Activated CD8-positive, alpha-beta memory T cell treated with anti-CD3 and anti-CD28 coated beads, Interleukin-2, amount 10 ng/mL, durations not matched to agents 7 days and 5 days (primary cell): ENCODE results near the gene CPT1A. TPM values are rescaled to one million over a fixed set of nuclear protein-coding genes. Genes with fewer than 3 reads are reported as not detected.
"Not testable (repeated sequence)": the region's sequence is repeated elsewhere in the genome, so short reads cannot be mapped to it uniquely, and the experiment has no call there.

Source experiments
- ATAC-seq: fragments of 150-1000 bp; cut with Tn5 transposase; one replicate; pipeline ENCODE4 v1.10.0; 2021; ENCODE audit warnings: moderate library complexity
- CTCF ChIA-PET: fragments of 350-600 bp; sonication (Branson Sonifier 250); formaldehyde crosslinking; loops from one replicate; lab custom pipeline; 2021; ENCODE audit warnings: antibody characterized with exemption; lab: Charles Lee
- DNase-seq: peaks from one replicate; pipeline ENCODE4 v3.0.0-alpha.2; 2020
- H3K27ac Mint-ChIP-seq: one replicate; pipeline ENCODE4 v1.8.0; 2021; ENCODE audit warnings: mild to moderate bottlenecking, mixed read lengths
- H3K27me3 Mint-ChIP-seq: one replicate; pipeline ENCODE4 v1.8.0; 2021; ENCODE audit warnings: mixed read lengths
- H3K36me3 Mint-ChIP-seq: one replicate; pipeline ENCODE4 v1.8.0; 2021; ENCODE audit warnings: mild to moderate bottlenecking, mixed read lengths
- H3K4me1 Mint-ChIP-seq: one replicate; pipeline ENCODE4 v1.8.0; 2021; ENCODE audit warnings: mixed read lengths
- H3K4me3 Mint-ChIP-seq: one replicate; pipeline ENCODE4 v1.8.0; 2021; ENCODE audit warnings: mild to moderate bottlenecking, moderate library complexity, mixed read lengths
- H3K9me3 Mint-ChIP-seq: one replicate; pipeline ENCODE4 v1.8.0; 2022; ENCODE audit warnings: low read depth, mixed read lengths
- total RNA-seq, 2 experiments: library from RNA; stranded (reverse); gene quantifications; one replicate each; pipeline ENCODE4 v1.2.3, GENCODE V29; 2021

The CPT1A gene
- 10 to 100 TPM; 36.4 to 46.1 TPM for total RNA-seq

DNA sequence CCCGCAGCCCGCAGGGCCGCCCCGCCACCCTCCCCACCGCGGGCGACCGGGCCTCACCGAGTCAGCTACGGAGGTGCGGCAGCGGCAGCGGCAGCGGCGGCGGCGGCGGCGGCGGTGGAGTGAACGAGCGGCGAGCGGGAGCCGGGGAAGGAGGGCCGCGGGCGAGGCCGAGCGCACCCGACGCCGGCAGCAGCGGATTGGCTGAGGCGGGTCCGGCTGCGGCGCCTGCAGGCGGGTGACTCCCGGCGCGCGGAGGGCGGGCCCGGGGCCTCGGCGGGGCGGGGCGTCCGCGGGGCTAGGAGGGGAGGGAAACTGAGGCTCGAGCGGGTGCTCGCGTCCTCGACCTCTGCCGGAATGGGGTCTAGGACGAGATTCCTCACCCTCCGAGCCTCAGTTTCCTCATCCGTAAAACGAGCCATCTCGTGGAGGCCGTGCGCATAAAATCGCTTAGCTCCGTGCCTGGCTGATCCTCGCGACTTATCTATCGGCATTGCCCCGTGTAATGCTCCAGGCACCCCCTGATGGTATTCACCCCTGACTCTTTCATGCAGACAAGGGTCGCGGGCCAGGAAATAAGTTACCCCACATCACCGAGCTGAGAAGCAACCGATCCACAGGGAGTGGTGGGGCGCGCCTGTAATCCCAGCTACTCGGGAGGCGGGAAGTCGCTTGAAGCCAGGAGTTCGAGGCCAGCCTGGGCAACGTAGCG lies at the start of gene CPT1A:
Gene CPT1A, minus strand, starts transcription at position 199 of the 709 bp plus-strand sequence. CDS start 26,442 bp downstream, outside the sequence.
- H3K27me3 Mint-ChIP-seq: peaks cover 6% of the 10 kb centered on the region
- peak within 1 kb of the TSS; percentile 88 for H3K4me3 Mint-ChIP-seq
- peak within 1 kb of the TSS; percentile 94 for H3K27ac Mint-ChIP-seq
- H3K9me3 Mint-ChIP-seq: no peaks in the 10 kb centered on the region
- DNase-seq (peak; percentile 82), ATAC-seq (peak; percentile 65)
- H3K4me1 Mint-ChIP-seq: peaks cover 43% of the 10 kb centered on the region
- CTCF ChIA-PET: interaction anchor here (0.6 to 3.1 kb wide), 3 partner anchors 9 to 43 kb away, joined by 3 to 13 read pairs (median 8); no protein-coding TSS in a partner anchor
- H3K36me3 Mint-ChIP-seq: peaks cover 2% of the 10 kb centered on the region

DNA sequence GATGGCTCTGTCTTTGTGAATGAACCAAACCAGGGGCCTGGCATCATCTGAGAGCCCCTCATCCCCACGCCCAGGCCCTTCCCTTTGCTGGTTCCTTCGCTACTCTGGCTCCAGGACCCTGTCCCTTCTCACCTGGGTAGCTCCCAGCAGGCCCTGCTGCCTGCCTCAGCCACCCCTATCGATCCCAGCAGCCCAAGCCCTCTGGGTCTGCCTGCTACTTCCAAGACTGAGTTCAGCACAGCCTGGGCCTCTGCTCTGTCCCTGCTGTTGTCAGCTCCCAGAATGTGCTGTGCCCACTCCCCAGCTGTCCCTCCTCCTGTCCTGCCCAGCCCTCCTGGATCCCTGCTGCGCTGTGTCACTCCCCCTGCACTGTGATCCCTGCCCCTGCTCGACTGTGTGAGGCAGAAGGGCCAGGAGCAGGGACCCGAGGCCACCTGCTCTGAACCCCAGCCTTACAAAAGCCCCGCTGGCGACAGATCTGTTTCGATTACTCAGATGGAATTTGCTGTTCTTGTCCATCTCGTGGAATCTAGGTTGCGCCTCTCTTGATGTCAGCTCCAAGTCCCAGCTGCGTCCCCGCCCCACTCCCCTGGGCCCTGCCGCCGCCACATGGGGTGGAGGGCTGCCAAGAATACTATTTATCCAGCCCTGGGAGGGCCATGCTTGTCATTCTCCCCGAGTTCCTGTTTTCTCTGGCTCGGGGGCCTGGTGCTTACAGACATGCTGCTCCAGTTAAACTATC lies 48.9 kb upstream of the CPT1A start:
- no peaks in the 10 kb centered on the region for H3K27me3 Mint-ChIP-seq
- H3K4me1 Mint-ChIP-seq: no peaks in the 10 kb centered on the region
- H3K36me3 Mint-ChIP-seq: peaks cover 15% of the 10 kb centered on the region
- H3K4me3 Mint-ChIP-seq: no peak overlapping the region
- H3K27ac Mint-ChIP-seq: no peak overlapping the region
- ATAC-seq (no peak), DNase-seq (no peak)
- CTCF ChIA-PET: no interaction called here
- H3K9me3 Mint-ChIP-seq: no peaks in the 10 kb centered on the region

DNA sequence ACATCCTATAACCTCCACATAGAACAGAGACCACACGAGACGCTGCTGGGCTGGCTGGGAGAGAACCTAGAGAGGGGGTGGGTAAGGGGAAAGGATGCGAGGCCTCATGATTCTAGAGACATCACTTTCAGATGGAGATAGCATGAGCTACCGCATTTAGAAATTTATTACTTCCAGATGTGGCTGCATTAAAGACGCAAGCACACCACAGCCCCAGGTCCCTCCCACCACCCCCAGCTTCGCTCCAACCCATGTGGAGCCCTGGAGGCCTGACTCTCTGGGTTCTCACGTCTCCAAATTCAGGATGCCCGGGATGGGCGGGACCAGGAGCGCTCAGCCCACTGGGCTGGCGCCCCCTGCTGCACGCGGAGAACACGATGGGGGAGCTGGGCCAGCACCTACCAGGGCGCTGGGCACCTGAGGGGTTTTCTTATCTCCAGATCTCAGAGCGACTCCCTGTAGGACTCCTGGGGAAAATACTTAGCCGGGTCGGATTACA lies 48.3 kb upstream of the CPT1A start:
- Mint-ChIP-seq H3K9me3 (no peaks in the 10 kb centered on the region), H3K36me3 (peaks cover 15% of the 10 kb centered on the region), H3K27me3 (no peaks in the 10 kb centered on the region), H3K4me3 (no peak overlapping the region), H3K27ac (no peak overlapping the region), H3K4me1 (no peaks in the 10 kb centered on the region)
- CTCF ChIA-PET: no interaction called here
- DNase-seq (no peak), ATAC-seq (no peak)

DNA sequence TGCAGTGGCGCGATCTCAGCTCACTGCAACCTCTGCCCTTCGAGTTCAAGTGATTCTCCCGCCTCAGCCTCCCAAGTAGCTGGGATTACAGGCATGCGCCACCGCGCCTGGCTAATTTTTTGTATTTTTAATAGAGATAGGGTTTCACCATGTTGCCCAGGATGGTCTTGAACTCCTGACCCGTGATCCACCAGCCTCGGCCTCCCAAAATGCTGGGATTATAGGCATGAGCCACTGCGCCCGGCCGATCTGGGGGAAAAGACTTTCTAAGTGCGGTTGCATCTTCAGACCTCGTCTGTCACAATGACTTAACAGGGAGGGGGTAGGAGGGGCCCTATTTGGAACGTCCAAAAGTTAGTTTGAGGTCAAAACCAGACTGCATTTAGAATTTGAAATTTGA lies 43.1 kb upstream of the CPT1A start:
- H3K4me3 Mint-ChIP-seq, H3K36me3 Mint-ChIP-seq, CTCF ChIA-PET, H3K4me1 Mint-ChIP-seq, H3K9me3 Mint-ChIP-seq, H3K27ac Mint-ChIP-seq, ATAC-seq, H3K27me3 Mint-ChIP-seq, DNase-seq: not testable (repeated sequence)

DNA sequence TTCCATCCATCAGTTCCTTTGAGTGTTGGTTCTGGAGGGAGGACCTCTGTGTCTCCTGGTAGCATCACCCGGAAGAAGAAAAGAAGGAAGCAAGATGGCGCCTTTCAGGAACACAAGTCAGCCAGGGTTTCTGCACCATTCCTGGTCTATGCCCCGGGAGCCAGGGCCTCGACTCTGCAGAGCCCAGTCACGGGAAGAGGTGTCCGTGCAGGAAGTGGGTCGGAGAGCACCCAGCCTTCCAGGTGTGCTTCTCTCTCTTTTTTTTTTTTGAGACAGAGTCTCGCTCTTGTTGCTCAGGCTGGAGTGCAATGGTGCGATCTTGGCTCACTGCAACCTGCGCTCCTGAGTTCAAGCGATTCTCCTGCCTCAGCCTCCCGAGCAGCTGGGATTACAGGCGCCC lies 40.7 kb upstream of the CPT1A start:
- Mint-ChIP-seq H3K4me1 (no peaks in the 10 kb centered on the region), H3K9me3 (no peaks in the 10 kb centered on the region), H3K27ac (no peak overlapping the region), H3K36me3 (no peaks in the 10 kb centered on the region), H3K27me3 (no peaks in the 10 kb centered on the region), H3K4me3 (no peak overlapping the region)
- ATAC-seq: no peak
- CTCF ChIA-PET: no interaction called here
- no peak for DNase-seq

DNA sequence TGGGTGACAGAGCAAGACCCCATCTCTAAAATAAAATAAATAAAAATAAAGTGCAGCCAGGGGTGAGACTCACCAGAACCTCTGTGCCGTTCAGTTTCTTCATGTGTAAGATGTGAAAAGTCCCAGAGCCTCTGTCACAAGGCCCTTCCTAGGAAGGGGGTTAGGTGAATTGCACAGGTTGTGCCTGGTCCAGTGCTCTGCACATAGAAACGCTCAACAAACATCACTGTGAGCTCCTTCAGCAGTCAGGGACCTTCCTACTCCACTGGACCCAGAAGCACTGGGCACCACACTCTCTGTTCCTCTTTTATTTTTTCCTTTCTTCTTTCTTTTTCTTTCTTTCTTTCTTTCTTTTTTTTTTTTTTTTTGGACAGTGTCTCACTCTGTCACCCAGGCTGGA lies 39.6 kb upstream of the CPT1A start:
- CTCF ChIA-PET: no interaction called here
- H3K4me1 Mint-ChIP-seq: no peaks in the 10 kb centered on the region

DNA sequence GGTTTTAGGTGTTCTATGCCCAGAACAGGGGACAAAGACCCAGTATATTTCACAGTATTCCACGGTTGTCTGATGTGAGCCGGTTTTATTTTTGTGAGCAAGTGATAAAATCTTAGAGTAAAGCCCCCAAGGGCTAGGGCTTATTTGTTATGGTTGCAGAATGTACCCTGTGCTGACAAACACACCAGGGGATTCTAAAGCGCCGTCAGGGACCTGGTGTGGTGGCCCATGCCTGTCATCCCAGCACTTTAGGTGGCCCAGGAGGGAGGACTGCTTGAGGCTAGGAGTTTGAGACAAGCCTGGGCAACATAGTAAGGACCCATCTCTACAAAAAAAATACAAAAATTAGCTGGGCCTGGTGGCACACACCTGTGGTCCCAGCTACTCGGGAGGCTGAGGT lies 39.1 kb upstream of the CPT1A start:
- CTCF ChIA-PET: no interaction called here
- Mint-ChIP-seq H3K27me3 (no peaks in the 10 kb centered on the region), H3K9me3 (no peaks in the 10 kb centered on the region), H3K4me1 (no peaks in the 10 kb centered on the region), H3K36me3 (no peaks in the 10 kb centered on the region), H3K27ac (no peak overlapping the region), H3K4me3 (no peak overlapping the region)
- ATAC-seq: no peak
- no peak for DNase-seq

More for the DNA sequence above, 39.6 kb upstream of the CPT1A start:
- no peak overlapping the region for H3K4me3 Mint-ChIP-seq
- no peaks in the 10 kb centered on the region for H3K9me3 Mint-ChIP-seq
- no peak for ATAC-seq
- H3K36me3 Mint-ChIP-seq: no peaks in the 10 kb centered on the region
- no peak for DNase-seq
- no peaks in the 10 kb centered on the region for H3K27me3 Mint-ChIP-seq
- H3K27ac Mint-ChIP-seq: no peak overlapping the region

DNA sequence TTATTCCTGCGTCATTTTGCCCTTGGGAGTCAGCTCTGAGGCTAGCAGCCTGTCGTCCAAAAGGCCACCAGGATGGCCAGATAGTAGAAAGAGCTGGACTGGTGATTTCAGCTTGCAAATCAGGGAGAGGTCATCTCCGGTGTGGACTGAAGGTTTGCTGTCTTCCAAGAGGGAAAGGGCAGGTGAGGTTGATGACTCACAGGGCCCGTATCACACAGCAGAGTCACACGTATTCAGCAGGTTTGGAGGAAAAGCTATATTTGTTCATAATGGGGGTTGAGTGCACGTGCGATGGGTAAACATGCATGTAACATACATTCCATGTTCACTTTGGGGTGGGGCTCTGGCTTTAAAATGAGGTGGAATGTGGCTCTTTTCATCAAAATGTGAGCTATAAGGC lies 36.3 kb upstream of the CPT1A start:
- H3K27me3 Mint-ChIP-seq: peaks cover 3% of the 10 kb centered on the region
- peaks cover 3% of the 10 kb centered on the region for H3K4me1 Mint-ChIP-seq
- no peak for ATAC-seq
- CTCF ChIA-PET: no interaction called here
- no peak for DNase-seq
- no peaks in the 10 kb centered on the region for H3K36me3 Mint-ChIP-seq
- no peak overlapping the region for H3K27ac Mint-ChIP-seq
- no peaks in the 10 kb centered on the region for H3K9me3 Mint-ChIP-seq
- H3K4me3 Mint-ChIP-seq: no peak overlapping the region

DNA sequence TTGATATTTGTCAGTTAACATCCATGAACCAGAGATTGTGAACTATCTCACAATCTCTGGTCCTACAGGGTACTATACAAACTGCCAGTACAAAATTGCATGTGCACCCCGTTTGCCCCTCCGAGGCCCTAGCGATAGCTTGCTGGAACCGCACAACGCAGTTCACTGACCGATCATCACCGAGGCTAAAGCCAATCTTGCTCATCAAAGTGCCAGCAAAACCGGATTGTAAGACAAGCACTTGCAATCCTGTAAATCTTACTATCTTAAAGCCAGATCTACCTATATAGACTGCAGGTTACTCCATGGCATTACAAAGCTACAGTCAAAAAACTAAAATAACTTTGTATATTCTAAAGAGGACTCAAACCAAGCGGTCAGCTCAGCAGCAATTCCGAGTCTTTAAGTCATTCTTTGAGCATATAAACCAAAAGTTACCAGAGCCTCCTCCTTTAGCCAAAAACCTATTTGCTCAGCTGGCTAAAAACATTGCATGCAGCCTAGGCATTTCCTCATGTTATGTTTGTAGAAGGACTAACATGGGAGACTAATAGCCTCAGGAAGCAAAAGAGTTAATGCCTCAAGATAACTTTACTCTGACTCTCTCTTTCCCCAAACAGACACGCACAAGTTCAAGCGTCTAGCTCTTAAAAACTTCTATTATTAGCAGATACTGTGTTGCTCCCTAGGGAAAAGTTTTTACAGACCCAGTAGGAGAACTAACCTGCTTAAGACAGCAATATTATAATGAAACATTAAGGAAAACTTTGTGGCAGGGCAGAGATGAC lies 30.7 kb upstream of the CPT1A start:
- H3K27ac Mint-ChIP-seq: no peak overlapping the region
- CTCF ChIA-PET: interaction anchor here (0.6 kb wide), 1 partner anchor 53 kb away, joined by 3 read pairs; no protein-coding TSS in a partner anchor
- H3K9me3 Mint-ChIP-seq: no peaks in the 10 kb centered on the region
- H3K4me1 Mint-ChIP-seq: peaks cover 17% of the 10 kb centered on the region
- H3K27me3 Mint-ChIP-seq: peaks cover 43% of the 10 kb centered on the region
- H3K36me3 Mint-ChIP-seq: no peaks in the 10 kb centered on the region
- DNase-seq: no peak
- H3K4me3 Mint-ChIP-seq: no peak overlapping the region
- no peak for ATAC-seq

DNA sequence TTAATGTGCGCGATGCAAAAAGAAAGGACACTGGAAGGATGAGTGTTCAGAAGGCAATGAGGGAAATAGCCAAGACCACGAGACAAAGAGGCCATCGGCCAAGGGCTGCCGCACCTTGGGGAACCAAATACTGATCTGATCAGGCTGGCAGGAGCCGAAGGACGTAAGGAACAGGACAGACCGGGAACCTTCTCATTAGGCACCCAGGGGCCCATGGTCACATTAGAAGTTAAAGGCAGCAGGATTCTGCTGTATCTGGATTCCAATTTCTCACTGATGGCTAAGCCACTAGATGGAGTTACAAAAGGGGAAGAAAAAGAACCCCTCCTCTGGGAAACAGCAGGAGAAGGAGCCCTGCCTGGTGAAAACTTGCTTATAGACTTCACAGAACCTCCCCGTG lies 28.8 kb upstream of the CPT1A start:
- Mint-ChIP-seq H3K36me3 (no peaks in the 10 kb centered on the region), H3K27me3 (peaks cover 43% of the 10 kb centered on the region), H3K4me3 (peak overlapping the region; percentile 71), H3K9me3 (no peaks in the 10 kb centered on the region), H3K4me1 (peaks cover 17% of the 10 kb centered on the region), H3K27ac (no peak overlapping the region)
- CTCF ChIA-PET: no interaction called here
- DNase-seq (no peak), ATAC-seq (no peak)

DNA sequence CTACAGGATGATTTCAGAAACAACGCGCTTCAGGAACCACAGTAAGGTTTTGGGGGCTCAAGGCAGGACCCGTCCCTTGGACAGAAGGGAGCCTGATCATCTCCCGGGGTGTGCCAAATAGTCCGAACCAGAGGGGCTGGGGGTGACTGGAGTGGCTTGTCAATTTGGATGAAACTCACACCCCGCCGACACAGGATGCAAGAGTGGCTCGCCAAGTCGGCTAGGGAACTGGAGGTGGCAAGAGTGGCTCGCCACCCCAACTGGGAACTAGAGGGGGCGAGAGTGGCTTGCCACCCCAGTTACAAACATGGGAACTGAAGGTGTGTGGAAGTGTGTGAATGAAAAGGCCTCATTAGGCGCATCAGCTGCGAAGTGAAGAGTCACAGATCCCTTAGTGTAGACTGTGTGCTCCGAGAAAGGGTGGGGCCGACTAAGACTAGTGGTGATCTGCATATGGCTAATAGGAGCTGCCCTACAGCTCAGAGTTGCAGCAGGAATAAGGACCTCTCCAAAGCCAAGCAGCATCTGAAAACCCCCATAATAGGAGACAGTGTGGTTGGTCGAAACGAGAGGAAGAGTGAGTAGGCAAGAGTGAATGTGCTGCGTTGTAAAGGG lies 26.6 kb upstream of the CPT1A start:
- H3K4me3 Mint-ChIP-seq: no peak overlapping the region

DNA sequence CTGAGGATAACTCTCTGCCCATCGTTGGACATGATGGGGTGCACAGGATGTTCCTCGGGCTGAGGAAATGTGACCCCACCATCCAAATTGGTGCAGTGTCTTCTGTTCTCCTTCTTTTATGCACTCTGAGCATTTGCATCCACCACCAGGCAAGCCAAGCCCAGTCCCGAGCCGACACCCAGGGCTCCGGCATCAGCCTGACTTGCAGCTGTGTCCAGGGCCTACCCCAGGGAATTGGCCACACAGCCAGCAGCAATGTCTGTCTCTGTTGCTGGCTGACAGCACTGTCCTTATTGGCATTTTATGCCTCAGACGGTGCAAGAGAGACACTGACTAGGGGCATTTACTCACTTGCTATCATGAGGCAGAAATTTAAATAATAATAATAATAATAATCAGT lies 25.4 kb upstream of the CPT1A start:
- CTCF ChIA-PET: no interaction called here
- H3K9me3 Mint-ChIP-seq: no peaks in the 10 kb centered on the region
- ATAC-seq (no peak), DNase-seq (no peak)
- no peak overlapping the region for H3K4me3 Mint-ChIP-seq
- H3K36me3 Mint-ChIP-seq: no peaks in the 10 kb centered on the region
- peaks cover 34% of the 10 kb centered on the region for H3K27me3 Mint-ChIP-seq
- peaks cover 14% of the 10 kb centered on the region for H3K4me1 Mint-ChIP-seq
- no peak overlapping the region for H3K27ac Mint-ChIP-seq

More for the DNA sequence above, 26.6 kb upstream of the CPT1A start:
- CTCF ChIA-PET: no interaction called here
- Mint-ChIP-seq H3K36me3 (no peaks in the 10 kb centered on the region), H3K4me1 (peaks cover 14% of the 10 kb centered on the region), H3K9me3 (no peaks in the 10 kb centered on the region), H3K27me3 (peaks cover 43% of the 10 kb centered on the region), H3K27ac (no peak overlapping the region)
- no peak for ATAC-seq
- no peak for DNase-seq

DNA sequence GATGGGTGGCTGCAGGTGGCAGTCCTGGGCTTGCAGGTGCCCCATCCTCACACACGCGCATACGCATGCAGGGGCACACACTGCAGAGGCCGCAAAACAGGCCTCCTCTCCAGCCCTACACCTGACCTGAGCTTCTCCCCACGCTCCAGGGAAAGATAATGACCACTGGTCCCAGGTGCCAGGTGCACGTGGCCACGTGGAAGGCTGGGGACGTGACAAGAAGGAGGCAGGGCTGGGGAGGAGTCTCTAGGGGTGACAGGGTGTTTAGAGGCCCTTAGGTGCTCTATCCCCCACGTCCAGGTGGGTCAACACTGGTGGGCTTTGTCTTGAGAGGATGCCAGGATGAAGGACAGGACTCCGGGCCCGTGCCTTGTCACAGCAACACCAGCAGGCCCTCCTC lies 23.5 kb upstream of the CPT1A start:
- no peak for DNase-seq
- H3K27me3 Mint-ChIP-seq: peaks cover 19% of the 10 kb centered on the region
- no peak overlapping the region for H3K4me3 Mint-ChIP-seq
- no peak for ATAC-seq
- H3K27ac Mint-ChIP-seq: no peak overlapping the region
- CTCF ChIA-PET: no interaction called here
- H3K9me3 Mint-ChIP-seq: no peaks in the 10 kb centered on the region
- H3K4me1 Mint-ChIP-seq: peaks cover 12% of the 10 kb centered on the region
- no peaks in the 10 kb centered on the region for H3K36me3 Mint-ChIP-seq
